GM19452 (cell line): ENCODE results near the gene UBAP1L.
A peak's percentile ranks its signal among the peaks of the same experiment; 100 is the strongest.

Experiments
- ATAC-seq: cut with Tn5 transposase; IDR thresholded peaks from one replicate; pipeline ENCODE4 v1.9.1; 2021; ENCODE audit not compliant: unreplicated experiment

UBAP1L gene

DNA sequence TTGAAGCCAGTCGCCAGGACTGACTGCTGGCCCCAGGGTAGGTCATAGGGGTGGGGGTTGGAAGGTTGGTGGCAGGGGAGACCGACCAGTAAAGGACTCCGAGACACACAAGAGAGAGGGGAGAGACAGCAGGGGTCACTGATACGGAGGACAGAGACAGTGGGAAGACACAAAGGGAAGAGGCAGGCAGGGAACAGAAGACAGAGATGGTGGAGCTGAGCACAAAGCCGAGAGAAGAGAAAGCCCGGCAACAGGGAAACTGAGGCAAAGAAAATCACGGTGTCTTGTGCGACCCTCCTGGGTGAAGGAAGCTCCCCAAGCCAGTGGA, 47.7 kb downstream of the UBAP1L start:
- ATAC-seq = no peak

DNA sequence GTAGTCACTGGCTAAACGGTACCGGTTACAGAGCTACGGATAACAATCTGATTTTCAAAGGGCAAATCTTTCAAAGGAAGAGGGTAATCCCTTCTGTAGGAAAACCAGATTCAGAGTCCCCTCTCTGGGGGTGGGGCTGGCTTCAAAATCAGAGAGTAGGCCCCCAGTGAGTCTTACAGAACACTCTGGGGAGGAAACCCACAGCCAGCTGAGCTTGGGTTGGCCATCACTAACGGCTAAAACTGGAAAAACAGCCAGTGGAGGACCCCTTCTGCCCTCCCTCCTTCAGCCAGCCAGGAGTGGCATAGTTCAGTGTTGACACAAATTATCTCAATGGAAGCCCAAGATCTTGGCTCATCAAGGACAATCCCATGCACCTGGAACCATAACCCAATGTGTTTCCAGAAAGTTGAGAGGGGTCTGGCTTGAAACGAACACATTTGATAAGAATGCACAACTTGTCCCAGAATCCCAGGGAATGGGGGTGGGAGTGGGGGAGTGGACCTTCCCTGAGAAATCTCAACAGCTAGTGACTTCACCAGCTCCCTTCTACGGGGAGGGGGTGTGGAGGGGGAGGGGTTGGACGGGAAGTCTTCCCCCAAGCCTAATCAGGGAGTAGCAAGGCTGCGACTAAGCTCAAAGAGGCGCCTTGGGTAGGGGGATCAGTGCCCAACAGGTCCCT, 48.2 kb downstream of the UBAP1L start:
- no peak for ATAC-seq

DNA sequence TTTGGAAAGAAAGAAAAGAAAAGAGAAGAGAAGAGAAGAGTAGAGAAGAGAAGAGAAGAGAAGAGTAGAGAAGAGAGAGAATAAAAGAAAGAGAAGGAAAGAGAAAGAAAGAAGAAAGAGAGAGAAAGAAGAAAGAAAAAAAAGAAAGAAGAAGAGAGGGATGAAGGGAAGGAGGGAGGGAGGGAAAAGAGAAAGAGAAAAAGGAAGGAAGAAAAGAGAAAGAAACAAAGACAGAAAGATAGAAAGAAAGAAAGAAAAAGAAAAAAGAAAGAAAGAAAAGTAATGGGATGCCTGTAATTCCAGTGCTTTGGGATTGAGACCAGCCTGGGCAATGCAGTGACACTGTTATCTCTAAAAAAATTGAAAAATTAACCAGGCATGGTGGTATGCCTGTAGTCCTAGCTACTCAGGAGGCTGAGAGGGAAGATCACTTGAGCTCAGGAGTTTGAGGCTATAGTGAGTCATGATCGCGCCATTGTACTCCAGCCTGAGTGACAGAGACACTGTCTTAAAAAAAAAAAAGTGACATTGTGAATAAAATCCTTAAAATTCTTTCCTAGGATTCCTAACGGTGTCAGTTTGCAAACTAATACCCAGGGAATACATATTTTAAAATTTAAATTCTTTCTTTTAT, 48.9 kb downstream of the UBAP1L start:
- no peak for ATAC-seq

DNA sequence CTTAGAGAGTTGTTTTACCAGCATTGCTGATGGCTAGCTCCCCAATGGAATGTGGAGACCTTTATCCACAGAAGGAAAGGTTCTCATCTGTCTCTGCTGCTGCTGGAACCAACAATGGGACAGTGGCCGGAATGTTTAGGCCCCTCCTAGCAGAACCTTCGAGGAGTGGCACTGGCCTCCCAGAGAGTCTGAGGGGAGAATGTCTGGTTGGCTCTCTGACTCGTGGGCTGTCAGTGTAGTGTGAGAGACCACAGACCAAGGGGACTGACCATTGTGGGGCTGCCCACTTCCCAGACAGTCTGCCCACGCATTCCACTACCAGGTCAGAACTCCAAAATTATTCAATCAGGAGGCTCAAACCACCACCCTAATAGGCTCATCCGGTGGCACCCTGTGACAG, 52.3 kb downstream of the UBAP1L start:
- no peak for ATAC-seq

DNA sequence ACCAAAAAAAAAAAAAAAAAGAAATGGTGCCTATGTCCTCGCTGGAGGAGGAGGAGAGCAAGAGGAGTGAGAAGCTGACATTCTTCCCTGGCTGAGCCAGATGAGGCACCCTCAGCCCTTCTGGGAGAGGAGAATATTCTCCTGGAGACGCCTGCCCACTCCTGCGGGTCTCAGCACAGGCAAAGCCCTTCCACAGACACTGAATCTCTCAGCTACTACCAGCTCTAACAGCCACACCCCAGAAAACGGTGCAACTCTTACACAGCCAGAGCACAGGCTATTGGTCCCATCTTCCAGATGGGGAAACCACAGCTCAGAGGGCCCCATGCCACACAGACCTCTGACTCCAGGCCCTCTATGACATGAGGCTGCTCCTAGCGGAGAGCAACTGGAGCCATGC, 52.9 kb downstream of the UBAP1L start:
- no peak for ATAC-seq

DNA sequence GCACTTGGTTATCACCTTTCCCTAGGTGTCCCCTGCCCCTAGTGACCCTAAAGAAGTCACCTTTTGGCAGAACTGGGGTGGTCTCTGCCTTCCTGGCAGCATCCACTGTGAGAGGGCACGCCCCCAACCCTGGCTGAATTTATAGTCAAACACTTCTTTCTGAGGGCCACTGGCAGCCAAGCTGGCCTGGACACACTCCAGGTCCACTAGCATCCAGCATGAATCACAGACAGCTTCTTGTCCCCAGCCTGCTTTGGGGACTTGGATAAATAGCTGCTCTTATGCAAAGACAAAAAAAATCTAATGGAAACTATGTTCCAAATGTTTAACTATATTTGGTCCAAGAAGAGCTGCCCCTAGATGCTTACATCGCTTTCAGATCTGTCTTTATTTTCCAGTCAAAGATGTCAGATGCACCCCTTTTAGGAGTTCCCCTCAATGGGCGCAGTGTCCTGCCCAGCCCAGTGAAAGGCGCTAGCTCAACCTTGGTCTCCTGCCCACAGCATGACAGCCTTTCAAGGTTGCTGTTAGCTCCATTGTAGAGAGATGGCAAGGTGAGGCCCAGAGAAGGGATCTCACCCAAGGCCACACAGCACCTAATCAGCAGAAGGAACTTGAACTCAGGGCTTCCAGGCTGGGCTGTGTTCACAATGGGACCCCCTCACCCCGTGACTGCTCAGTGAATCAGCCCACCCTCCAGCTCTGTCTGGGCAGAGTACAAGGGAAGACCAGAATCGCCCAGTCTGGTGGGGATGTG, 54.2 kb downstream of the UBAP1L start:
- no peak for ATAC-seq

DNA sequence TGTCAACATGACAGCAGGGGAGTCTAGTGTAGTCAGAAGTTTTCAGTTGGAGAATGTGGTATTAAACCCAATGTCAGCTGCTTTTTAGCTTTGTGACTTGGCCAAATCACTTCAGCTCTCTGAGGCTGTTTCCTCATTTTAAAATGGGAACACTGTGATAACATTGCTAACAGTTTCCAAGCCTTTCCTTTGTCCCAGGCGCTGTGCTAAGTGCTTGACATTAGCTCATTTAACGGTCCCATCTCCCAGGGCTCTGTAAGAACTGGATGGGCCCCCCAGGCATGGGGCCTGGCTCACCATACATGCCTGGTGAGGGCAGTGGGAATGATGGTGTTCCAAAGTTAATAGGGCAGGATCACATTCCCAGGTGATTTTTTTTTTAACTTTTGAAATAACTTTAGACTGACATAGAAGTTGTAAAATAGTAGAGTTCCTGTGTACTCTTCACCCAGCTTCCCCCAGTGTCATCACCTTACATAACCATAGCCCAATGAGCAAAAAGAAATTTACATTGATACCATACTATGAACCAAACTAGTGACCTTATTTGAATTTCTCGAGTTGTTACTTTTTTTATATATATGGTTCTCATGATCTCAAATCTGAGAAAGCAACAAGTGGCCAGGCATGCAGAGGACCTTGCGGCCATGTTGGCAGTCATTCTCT, 54.9 kb downstream of the UBAP1L start:
- ATAC-seq = no peak

DNA sequence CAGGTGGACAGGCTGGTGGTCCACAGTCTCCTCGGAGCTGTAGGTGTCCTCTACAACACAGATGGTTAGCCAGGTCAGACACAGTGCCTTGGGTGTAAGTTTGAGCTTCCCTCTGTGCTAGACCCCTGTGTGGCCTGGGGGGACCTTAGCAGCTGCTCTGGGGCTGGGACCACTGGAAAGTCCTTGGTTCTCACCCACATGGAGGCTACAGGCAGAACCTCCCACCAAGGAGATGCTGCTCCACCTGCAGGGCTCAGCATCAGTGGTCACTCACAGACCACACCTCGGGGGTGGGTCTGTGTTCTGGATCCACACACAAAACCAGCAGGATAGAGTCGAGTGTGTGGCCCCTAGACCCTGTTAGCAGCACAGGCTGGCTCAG, 55.6 kb downstream of the UBAP1L start:
- no peak for ATAC-seq

DNA sequence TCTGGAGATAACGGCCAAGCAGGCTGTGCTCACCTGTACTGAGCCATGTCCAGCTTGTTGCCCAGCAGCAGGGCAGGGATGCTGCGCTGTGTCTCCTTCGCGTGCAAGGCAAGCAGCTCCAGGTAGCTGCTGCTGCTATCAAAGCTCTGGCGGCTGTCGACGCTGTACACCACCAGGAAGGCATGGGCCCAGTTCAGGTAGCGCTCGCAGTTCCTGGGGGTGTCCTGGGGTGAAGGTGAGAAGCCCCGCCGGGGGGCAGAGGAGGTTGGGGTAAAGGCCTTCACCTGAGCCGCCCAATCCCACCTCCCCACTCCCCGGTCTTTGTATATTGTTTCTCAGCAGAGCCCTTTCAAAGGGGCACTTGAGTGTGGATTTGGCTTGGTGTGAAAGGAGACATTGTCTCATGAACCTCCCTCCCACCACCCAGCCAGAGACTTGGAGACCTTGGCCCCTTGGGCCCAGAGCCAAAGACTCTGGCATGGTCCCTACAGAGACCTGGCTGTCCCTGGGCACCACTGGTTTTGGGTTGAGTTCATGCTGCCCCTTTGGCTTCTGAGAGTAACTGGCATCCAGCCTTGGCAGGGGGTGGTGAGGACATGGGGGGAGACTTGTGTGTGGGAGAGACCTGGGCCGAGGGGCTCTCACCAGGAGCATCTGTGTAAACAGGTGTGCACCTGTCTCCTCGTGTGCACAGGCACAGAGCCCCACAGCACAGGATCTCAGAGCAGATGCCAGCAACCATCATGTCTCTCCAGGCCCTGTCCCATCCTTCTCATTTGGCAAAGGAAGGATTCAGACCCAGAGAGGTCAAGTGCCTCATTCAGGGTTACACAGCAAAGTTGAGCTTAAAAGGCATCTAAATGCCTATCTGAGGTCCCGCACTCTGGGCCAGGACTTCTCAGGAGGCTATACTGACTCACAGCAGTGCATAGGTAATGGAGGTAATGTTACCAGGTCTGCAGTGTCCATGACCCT, 56.3 kb downstream of the UBAP1L start:
- no peak for ATAC-seq

DNA sequence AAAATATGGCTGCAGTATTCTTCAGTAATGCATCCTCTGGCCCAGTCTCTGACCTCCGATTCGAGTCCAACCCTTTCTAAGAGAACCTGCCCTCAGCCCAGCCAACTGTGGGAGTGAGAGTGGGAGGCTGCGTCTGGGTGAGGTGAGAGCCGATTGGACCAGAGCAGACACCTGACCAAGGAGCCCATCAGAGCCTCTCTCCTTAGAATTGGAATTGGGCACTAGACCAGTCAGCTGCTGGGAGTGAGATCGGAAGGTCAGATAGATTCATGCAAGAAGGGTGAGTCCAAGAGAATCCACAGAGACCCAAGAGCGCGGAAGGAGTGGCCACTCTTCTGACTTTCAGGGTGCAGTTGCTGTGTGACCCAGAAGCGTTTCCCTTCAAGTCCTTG, 57.5 kb downstream of the UBAP1L start:
- ATAC-seq = no peak

DNA sequence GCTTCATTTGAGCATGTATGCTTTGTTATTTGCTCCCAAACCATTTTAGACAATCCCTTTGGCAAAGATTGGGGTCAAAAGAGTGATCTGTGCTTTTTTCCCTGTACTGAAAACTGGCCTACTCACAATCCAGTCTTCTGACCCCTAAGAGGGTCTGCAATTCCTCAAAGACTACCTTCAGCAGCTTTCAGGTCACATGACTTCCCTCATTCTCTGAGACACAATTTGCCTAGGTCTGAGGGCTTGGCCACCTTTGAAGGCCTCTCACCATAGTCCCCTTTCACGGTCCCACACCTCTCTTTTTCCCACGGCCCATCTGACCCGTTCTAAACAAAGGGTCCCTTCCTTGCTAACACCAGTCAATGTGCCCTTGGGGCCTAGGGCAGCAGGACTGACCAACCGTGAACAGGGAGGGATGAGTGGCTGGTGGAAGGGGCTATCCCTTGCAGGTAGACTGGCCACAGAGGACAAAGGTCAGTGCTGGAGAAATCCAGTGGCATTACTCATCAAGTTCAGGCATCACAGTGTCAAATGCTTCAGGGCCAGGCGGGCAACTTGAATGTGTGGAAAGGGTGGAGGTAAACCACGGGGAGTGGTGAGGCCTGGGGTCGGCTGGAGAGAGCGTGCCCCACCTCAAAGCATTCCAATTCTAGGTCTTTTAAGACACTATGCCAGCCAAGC, 58.0 kb downstream of the UBAP1L start:
- ATAC-seq = no peak

DNA sequence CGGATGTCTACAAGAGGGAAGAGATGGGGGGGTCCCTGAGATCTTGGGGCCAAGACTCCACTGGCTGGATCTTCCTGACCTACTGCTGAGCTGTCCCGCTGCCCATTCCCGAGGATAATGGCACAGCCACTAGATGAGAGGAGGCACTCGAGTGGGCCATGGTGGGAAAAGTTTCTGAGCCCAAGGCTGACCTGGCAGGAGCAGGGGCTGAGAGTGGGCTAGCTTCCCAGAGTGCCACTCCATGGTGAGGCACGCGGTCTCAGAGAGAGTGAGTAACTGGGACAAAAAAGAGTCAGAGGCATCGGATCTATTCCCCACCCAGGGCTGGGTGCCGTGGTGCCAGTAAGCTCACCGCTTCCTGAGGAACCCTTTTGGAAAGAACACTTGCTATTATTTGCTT, 58.9 kb downstream of the UBAP1L start:
- no peak for ATAC-seq

DNA sequence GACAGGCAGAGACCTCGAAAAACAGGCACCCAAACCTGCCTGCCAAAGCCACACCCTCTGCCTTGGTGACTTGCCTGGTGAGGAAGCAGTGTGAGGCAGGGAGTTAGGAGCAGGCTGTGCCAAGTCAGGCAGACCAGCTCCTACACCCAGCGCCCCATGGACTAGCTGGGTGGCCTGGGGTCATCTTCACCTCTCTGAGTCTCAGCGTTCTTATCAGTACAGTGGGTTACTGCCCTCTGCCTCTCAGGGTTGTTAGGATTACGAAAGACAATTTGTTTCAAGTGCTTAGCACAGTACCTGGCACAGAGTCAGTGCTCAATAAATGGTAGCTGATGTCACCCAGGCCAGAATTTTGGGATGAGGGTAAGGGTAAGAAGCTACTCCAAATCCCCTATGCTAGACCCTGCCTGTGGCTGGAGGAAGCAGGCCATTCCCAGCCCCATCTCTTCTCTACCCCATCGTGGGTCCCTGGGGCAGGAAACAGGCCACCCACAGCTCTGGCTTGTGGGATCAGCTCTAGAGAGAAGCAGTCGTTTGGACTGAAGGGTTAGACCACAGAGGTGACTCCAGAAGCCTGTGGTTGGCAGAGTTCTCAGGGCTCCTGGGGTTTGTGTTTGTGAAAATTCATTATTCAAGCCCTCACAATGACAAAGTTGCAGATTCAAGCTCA, 59.7 kb downstream of the UBAP1L start:
- ATAC-seq = no peak

DNA sequence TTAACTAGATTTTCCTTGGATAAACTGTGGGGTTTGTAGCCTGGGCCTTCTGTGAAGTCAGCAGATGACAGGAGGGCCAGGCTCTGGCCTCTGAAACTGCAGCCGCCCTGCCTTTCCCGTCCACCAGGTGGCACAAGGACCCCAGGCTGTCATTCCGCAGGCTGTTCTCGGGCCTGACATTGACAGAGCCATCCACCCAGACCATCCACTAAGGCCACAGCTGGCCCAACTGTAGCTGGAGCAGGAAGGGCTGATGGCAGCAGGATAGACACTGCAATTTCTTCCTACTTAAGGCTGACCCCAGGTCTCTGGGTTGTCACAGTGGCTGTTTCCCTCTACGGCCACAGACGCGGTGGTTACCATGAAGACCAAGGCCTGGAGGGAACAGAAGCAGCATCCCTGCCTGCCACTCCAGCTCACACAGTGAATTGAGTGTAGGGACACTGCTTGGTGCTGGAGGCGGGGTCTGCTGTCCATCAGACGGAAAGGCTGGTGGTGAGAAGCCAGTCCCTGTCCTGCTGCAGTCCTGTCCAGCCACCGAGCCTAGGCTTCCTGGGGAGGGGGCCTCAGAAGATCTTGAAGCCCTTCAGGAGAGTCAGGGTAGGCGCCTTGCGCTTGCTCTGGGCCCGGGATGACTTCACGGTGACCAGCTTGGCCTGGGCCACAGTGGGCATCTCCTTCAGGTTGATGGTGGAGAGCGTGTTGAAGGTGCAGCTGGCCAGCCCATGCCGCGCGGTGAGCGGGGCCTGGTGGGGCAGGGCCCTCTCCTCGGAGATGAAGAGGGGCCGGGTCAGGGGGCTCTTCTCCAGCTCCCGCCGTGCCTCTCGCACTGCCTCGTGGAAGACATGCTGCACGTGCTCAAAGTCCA, 60.4 kb downstream of the UBAP1L start:
- no peak for ATAC-seq

DNA sequence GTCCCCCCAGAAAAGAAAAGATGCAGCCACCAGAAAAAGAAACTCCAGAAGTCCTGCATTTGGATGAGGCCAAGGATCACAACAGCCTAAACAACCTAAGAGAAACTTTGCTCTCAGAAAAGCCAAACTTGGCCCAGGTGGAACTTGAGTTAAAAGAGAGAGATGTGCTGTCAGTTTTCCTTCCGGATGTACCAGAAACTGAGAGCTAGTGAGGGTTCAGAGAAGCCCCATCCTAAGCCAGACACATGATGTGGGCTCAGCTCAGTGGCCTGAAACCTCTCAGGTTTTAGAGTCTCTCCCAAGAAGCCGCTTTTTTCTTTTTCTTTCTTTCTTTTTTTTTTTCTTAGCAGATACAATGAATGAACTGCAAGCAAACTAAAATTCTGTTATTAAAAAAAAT, 62.0 kb downstream of the UBAP1L start:
- no peak for ATAC-seq

DNA sequence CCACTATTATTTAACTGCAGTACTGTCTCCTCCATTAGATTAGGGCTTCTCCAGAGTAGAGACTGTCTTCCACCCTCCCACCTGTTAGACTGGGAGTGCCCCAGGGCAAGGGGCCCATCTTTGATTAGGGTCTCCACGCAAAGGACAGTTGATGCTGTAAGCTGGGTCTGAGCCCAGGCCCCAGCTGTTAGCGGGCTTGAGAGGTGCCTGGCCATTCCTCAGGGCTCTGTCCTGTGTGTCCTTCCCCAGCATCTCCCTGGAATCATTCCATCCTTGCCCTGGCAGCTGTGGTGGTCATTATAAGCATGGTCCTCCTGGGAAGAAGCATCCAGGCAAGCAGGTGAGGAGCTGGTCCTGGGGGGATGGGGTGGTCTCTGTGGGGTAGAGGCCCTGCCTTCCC, 63.7 kb downstream of the UBAP1L start:
- ATAC-seq = no peak

DNA sequence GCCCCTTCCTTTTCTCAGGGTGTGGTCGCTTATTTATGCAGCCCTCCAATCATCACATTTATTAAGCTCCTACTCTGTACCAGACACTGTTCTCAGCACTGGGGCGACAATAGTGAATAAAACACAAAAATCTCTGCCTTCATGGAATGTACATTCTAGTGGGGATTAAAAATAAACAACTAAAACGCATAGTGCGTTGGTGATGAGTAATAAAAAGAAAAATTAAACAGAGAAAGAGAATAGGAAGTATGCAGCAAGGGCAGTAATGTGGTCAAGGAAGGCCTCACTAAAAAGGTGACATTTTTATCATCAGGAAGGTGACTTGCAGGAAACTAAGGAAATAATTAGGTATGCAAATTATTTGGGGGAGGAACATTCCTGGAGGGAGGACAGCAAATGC, 64.7 kb downstream of the UBAP1L start:
- ATAC-seq = no peak

DNA sequence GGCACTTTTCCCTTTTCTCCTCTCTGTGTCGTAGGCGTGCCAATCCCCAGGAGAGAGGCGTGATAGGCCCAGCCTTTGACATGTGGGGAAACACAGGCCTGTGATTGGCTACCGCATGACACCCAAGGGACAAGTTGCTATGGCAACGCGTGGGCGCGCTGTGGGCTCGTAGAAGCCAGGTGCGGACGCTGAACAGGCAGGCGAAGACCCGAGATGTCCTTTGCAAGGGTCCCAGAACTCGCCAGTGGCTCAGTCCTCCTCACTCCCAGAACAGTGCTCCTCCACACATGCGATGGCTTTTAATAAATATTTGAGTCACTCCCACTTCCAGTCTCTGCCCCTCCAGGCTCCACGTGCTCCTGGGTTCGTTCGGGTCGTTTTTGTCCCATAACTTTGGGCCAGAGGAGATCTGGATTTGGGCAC, 65.6 kb downstream of the UBAP1L start:
- peak; percentile 91 for ATAC-seq

DNA sequence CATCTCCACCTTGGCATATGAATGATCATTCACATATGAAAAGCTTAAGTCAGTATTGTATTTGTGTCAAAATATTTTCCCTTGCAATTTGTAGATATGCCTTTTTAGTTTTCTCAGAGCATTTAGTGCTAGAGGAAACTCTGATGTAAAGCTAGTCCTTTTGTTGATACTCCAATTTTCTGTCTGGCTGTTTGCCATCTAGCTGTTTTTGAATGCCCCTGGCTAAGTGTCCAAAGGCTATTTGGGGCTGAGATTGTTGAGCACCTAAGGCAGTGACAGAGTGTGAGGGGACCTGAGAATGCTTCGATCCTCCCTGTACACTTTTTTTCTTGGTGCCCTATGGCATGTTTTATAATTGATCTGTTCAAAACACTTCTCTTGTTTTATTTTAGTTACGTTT, 66.8 kb downstream of the UBAP1L start:
- ATAC-seq = no peak
